Ishikawa (cell line): ENCODE results near the gene MIER2.

Experiments used
- CEBPB ChIP-seq: IDR thresholded peaks from 2 replicates; pipeline ENCODE4 v1.6.1; 2012
- CREB1 ChIP-seq: IDR thresholded peaks from 2 replicates; pipeline ENCODE4 v1.6.1; 2012; ENCODE audit warnings: low read depth
- EGR1 ChIP-seq: IDR thresholded peaks from 2 replicates; pipeline ENCODE4 v1.6.1; 2012
- EP300 ChIP-seq: IDR thresholded peaks from 2 replicates; pipeline ENCODE4 v1.6.1; 2012; ENCODE audit warnings: borderline replicate concordance
- FOXM1 ChIP-seq: IDR thresholded peaks from 2 replicates; pipeline ENCODE4 v1.6.1; 2012; ENCODE audit warnings: low read depth, borderline replicate concordance
- NFIC ChIP-seq: IDR thresholded peaks from 2 replicates; pipeline ENCODE4 v1.6.1; 2012
- RAD21 ChIP-seq: IDR thresholded peaks from 2 replicates; pipeline ENCODE4 v1.6.1; 2012; ENCODE audit warnings: low read depth
- TAF1 ChIP-seq: IDR thresholded peaks from 2 replicates; pipeline ENCODE4 v1.6.1; 2012; ENCODE audit warnings: low read depth, mild to moderate bottlenecking
- TCF12 ChIP-seq: IDR thresholded peaks from 2 replicates; pipeline ENCODE4 v1.6.1; 2012; ENCODE audit warnings: low read depth
- TEAD4 ChIP-seq: IDR thresholded peaks from 2 replicates; pipeline ENCODE4 v1.6.1; 2012
- YY1 ChIP-seq: IDR thresholded peaks from 2 replicates; pipeline ENCODE4 v1.6.1; 2012; ENCODE audit warnings: low read depth
- ZBTB7A ChIP-seq: IDR thresholded peaks from 2 replicates; pipeline ENCODE4 v1.6.1; 2012; ENCODE audit warnings: low read depth
- TF ChIP-seq, protein P1 (sequence below): IDR thresholded peaks from 2 replicates; pipeline ENCODE4 v1.6.1; 2012
- TF ChIP-seq, protein P2 (sequence below): IDR thresholded peaks from 2 replicates; pipeline ENCODE4 v1.6.1; 2012; ENCODE audit warnings: low read depth, mild to moderate bottlenecking
- TF ChIP-seq, protein P3 (sequence below): IDR thresholded peaks from 2 replicates; pipeline ENCODE4 v1.6.1; 2012

Gene MIER2

DNA sequence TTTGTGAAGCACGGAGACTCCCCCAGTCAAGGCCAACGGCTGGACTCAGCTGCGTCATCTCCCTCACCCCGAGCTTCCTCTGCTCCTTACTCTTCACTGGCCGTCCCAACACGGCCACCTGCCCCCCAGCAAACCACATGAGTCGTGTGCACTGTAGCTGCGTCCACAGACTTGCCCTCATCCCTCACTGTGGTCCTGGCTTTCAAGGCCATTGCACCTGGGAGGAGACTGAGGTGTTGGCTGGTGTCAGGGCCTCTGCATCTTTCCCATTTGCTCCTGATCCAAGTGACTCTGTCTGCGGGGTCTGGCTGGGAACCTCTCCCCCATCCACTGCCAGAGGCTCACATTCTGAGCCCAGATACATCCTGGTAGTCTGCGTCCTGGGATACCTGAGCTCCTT is 64.9 kb downstream of the MIER2 start:
- TF ChIP-seq NFIC (no peak), FOXM1 (no peak)

DNA sequence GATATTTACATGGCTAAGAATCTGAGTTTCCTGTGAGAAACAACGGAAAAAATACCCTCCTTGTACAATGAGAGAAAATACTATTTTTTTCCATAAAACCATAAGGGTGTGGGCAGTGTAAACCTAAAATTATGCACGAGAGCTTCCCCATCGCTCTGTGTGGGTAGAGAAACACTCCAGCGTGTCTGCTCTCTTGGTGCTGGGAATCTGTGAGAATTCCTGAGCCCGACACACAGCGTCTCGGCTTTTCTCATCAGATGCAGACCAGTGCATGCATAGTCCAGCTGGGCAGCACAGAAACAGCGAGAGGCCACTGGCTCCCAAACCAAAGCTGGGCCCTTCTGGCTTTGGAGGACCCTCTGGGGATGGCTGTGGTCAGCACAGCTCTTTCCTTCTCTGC is 65.4 kb downstream of the MIER2 start:
- TF ChIP-seq CEBPB (no peak), FOXM1 (no peak), CREB1 (no peak)
- TF ChIP-seq, protein P1, sequence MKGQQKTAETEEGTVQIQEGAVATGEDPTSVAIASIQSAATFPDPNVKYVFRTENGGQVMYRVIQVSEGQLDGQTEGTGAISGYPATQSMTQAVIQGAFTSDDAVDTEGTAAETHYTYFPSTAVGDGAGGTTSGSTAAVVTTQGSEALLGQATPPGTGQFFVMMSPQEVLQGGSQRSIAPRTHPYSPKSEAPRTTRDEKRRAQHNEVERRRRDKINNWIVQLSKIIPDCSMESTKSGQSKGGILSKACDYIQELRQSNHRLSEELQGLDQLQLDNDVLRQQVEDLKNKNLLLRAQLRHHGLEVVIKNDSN: no peak

DNA sequence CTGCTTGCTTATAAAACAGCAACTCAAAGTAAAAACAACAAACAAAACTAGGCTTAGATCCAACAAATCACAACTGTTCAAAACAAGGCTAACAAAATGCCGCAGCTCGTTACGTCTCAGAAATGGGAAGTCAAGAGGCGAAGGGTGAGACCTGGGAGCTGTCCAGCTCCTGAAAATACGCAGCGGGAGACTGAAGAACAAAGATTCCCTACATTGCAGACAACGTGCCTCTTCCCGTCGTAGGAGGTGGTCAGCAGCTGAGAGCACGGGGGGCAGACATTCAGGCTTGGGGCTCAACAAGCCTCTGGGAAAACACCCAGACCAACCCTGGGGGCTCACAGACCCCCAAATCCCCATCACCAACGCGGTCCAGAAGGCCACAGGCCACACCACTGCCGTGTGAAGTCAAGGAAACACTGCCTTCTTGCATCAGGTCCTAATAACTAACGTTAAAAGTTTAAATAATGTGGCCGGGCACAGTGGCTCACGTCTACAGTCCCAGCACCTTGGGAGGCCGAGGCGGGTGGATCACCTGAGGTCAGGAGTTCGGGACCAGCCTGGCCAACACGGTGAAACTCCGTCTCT is 66.9 kb downstream of the MIER2 start:
- TF ChIP-seq EGR1 (no peak), CEBPB (no peak), ZBTB7A (no peak)
- TF ChIP-seq, protein P2, sequence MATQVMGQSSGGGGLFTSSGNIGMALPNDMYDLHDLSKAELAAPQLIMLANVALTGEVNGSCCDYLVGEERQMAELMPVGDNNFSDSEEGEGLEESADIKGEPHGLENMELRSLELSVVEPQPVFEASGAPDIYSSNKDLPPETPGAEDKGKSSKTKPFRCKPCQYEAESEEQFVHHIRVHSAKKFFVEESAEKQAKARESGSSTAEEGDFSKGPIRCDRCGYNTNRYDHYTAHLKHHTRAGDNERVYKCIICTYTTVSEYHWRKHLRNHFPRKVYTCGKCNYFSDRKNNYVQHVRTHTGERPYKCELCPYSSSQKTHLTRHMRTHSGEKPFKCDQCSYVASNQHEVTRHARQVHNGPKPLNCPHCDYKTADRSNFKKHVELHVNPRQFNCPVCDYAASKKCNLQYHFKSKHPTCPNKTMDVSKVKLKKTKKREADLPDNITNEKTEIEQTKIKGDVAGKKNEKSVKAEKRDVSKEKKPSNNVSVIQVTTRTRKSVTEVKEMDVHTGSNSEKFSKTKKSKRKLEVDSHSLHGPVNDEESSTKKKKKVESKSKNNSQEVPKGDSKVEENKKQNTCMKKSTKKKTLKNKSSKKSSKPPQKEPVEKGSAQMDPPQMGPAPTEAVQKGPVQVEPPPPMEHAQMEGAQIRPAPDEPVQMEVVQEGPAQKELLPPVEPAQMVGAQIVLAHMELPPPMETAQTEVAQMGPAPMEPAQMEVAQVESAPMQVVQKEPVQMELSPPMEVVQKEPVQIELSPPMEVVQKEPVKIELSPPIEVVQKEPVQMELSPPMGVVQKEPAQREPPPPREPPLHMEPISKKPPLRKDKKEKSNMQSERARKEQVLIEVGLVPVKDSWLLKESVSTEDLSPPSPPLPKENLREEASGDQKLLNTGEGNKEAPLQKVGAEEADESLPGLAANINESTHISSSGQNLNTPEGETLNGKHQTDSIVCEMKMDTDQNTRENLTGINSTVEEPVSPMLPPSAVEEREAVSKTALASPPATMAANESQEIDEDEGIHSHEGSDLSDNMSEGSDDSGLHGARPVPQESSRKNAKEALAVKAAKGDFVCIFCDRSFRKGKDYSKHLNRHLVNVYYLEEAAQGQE: peak; percentile 73

DNA sequence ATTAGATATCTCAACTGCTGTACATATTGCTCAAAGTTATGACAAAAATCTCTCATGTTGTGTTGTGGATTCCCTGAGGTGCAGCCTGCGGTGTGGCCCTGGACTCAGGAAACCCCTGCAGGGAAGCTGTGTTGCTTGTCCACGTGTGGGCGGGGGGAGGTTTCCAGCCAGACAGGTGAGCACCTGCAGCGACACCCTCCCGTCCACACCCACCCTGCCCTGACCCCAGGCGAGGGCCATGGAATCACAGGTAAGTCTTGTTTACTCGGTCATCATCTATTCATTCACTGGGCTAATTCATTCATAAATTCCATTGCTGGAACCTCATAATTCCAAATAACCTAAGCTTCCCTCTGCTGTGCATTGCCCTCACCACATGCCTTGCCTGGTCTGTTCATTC is 67.5 kb downstream of the MIER2 start:
- TF ChIP-seq, protein P1: no peak

DNA sequence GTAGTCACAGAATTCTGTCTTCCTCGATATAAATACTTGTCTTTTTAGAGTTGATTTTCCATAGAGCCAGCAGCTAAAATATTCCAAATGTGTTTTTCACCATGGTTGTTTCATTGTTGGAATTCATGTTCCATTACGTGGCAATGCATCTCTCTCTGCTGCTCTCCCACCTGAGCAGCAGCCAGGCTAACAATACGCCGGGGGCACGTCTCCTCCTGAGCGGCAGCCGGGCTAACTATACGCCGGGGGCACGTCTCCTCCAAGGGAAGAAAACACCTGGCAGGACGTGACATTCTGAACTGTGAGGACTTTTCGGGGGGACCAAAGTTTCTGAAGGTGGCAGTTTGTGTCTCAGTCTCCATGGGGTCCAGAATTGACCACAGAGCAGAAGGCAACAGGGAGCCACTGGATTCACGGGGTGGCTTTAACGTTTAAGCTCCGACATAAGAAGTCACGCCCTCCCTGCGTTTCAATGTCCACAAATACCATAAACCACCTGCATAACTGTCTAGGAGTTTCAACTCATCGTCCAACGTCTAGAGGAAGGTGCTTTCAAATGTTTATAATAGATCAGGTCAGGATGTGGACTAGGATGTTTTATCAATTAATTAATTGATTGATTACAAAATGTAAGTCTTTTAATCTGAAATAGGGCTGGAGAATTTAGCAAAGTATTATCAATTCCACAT is 68.5 kb downstream of the MIER2 start:
- no peak for TF ChIP-seq YY1
- no peak for TF ChIP-seq CREB1
- TF ChIP-seq, protein P3, sequence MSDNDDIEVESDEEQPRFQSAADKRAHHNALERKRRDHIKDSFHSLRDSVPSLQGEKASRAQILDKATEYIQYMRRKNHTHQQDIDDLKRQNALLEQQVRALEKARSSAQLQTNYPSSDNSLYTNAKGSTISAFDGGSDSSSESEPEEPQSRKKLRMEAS: no peak
- TF ChIP-seq, protein P2: no peak
- no peak for TF ChIP-seq TCF12
- TF ChIP-seq ZBTB7A: no peak
- TF ChIP-seq EP300: no peak

DNA sequence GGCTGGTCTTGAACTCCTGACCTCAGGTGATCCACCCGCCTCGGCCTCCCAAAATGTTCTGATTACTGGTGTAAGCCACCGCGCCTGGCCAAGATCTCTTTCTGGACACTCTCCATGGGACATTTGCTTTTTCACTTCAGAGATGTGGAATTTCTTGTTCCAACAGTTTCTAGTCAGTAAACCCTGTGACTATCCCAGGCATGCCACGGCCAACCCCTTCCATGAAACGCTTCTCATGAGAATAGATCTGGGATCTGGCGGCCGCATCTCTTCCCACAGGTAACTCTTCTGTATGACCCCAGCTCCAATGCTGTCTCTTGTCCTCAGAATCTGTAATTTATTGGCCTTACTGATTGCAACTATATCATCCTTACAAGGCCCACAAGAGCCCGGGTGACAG is 69.6 kb downstream of the MIER2 start:
- TF ChIP-seq TAF1 (no peak), RAD21 (no peak)

DNA sequence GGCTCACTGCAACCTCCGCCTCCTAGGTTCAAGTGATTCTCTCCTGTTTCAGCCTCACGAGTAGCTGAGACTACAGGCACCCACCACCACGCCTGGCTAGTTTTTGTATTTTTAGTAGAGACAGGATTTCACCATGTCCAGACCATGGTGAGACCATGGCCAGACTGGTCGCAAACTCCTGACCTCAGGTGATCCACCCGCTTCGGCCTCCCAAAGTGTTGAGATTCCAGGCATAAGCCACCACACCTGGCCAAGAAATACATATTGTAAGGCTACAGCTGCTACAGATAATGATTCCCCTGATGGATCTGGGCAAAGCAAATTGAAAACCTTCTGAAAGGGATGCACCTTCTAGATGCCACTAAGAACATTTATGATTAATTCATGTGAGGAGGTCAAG is 71.2 kb downstream of the MIER2 start:
- TF ChIP-seq TCF12: no peak
- no peak for TF ChIP-seq EGR1
- TF ChIP-seq RAD21: no peak
- no peak for TF ChIP-seq CREB1
- TF ChIP-seq, protein P2: no peak
- no peak for TF ChIP-seq YY1
- TF ChIP-seq, protein P3: no peak
- no peak for TF ChIP-seq TEAD4
